GM12892 (cell line): ENCODE data around the gene NSG1.

Experiments used
- POLR2A ChIP-seq: IDR thresholded peaks from 2 replicates; pipeline ENCODE4 v1.6.1; 2011; ENCODE audit warnings: low read depth, low read length, control low read depth
- POLR2AphosphoS5 ChIP-seq: IDR thresholded peaks from 2 replicates; pipeline ENCODE4 v1.6.1; 2011; ENCODE audit warnings: low read depth, low read length, control low read depth
- TAF1 ChIP-seq: IDR thresholded peaks from 2 replicates; pipeline ENCODE4 v1.6.1; 2011; ENCODE audit warnings: low read depth, mild to moderate bottlenecking, control low read depth, low read length, borderline replicate concordance

DNA sequence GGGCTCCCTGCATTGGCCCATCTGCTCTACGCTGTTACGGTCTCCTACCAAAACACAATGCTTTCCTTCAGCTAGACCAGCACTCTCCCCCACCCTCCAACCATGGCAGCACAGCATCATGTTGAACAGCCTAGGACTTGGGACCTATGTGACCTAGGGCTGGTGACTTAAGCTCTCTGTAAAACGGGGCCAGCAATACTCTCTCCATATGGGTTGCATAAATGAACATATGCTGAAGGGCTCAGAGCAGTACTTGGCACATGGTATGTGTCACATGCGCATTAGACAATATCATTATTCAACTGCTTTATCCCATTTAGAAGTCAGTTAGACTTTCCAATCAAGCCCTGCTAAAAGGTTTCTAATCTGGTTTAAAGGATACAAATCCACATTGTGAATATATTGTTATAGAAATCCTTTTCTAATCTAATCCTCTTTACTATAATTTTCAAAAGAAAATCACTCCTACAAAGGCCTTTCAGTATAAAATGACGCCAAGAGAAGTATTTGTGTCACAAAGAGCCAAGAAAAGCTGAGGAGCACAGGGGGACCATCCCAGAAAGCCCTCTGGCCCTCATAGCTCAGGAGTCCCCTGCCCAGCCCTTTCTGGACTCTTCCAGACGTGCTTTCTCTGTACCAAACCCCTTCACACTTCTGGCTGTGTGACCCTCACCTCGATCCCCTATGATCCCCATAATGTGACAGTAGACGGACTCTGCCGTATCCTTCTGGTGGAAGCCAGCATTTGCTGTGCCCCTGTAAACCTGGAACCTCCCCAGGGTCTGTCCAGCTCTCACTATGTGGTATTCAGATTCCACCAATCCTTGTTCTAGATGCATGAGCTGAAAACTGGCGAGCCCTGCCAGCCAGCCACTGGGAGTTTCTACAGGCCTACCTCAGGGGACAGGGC lies 42.3 kb downstream of the NSG1 start:
- TF ChIP-seq POLR2A (no peak), POLR2AphosphoS5 (no peak), TAF1 (no peak)
